Uterus (tissue), 2 donors: ENCODE data around the gene PCNX3.

Source experiments
- CTCF ChIP-seq, 4 experiments: fragments of 200-600 bp in 2 of 4; fragments of 450-650 bp in 2 of 4; sonication (generic) in 2 of 4; IDR thresholded peaks; one replicate each; pipeline ENCODE4 v1.5.1; 2016 to 2019; ENCODE audit warnings: antibody characterized with exemption in 4 of 4, mild to moderate bottlenecking in 2 of 4, moderate library complexity in 1 of 4
- POLR2A ChIP-seq, 2 donors: fragments of 450-650 bp; IDR thresholded peaks; one replicate each; pipeline ENCODE4 v1.6.1; 2016; ENCODE audit warnings: antibody characterized with exemption in 2 of 2, mild to moderate bottlenecking in 1 of 2, moderate library complexity in 1 of 2

- TF ChIP-seq CTCF (IDR thresholded peaks at IDR 0.05) = no peak
- no peak for TF ChIP-seq POLR2A (IDR thresholded peaks at IDR 0.05)
These were observed 36.9 kb upstream of the PCNX3 start for GRCh38 chr11:65578667-65579066.
